GM06990 (cell line): ENCODE measurements around the gene DLG2.

Source experiments
- DNase-seq: peaks from one replicate; pipeline ENCODE4 v3.0.0-alpha.2; 2011; ENCODE audit not compliant: insufficient read length; ENCODE audit errors: extremely low read depth
- H3K27me3 ChIP-seq: replicated peaks from 2 replicates; pipeline ENCODE4 v1.6.0; 2011; ENCODE audit warnings: low read length; ENCODE audit not compliant: control insufficient read depth, insufficient read depth
- H3K36me3 ChIP-seq: 2 replicates; pipeline ENCODE4 v1.5.1; 2011; ENCODE audit warnings: low read length; ENCODE audit not compliant: control insufficient read depth, insufficient read depth
- H3K4me3 ChIP-seq: replicated peaks from 2 replicates; pipeline ENCODE4 v1.5.1; 2011; ENCODE audit warnings: low read depth, mild to moderate bottlenecking, control low read depth, low read length
- CTCF ChIP-seq: IDR thresholded peaks from 2 replicates; pipeline ENCODE4 v1.5.1; 2011; ENCODE audit warnings: low read length, control low read depth, mild to moderate bottlenecking, inconsistent platforms; ENCODE audit not compliant: insufficient read depth, poor library complexity, severe bottlenecking

The DLG2 gene

GRCh38 chr11:84157639-84158038, 1469.5 kb downstream of the DLG2 start:
- no peaks in the 10 kb centered on the region for H3K27me3 ChIP-seq
- H3K36me3 ChIP-seq, result no peaks in the 10 kb centered on the region
- H3K4me3 ChIP-seq, result no peak overlapping the region
- DNase-seq, result no peak
- TF ChIP-seq CTCF, result no peak

GRCh38 chr11:84146826-84147225, 1480.3 kb downstream of the DLG2 start:
- no peak for DNase-seq
- Histone ChIP-seq H3K4me3 (no peak overlapping the region), H3K27me3 (no peaks in the 10 kb centered on the region), H3K36me3 (no peaks in the 10 kb centered on the region)
- TF ChIP-seq CTCF, result no peak

GRCh38 chr11:84145616-84146185, 1481.4 kb downstream of the DLG2 start:
- Histone ChIP-seq H3K36me3 (no peaks in the 10 kb centered on the region), H3K4me3 (no peak overlapping the region), H3K27me3 (no peaks in the 10 kb centered on the region)
- no peak for TF ChIP-seq CTCF
- DNase-seq, result no peak

GRCh38 chr11:84144531-84144930, 1482.6 kb downstream of the DLG2 start:
- no peak overlapping the region for H3K4me3 ChIP-seq
- no peaks in the 10 kb centered on the region for H3K27me3 ChIP-seq
- H3K36me3 ChIP-seq, result no peaks in the 10 kb centered on the region
- no peak for DNase-seq
- TF ChIP-seq CTCF, result no peak

- H3K4me3 ChIP-seq, result no peak overlapping the region
- TF ChIP-seq CTCF, result no peak
- no peaks in the 10 kb centered on the region for H3K27me3 ChIP-seq
- DNase-seq, result no peak
- no peaks in the 10 kb centered on the region for H3K36me3 ChIP-seq
Observed at GRCh38 chr11:84142411-84142810, 1484.7 kb downstream of the DLG2 start.

GRCh38 chr11:84140386-84141169, 1486.6 kb downstream of the DLG2 start:
- DNase-seq, result no peak
- H3K36me3 ChIP-seq, result no peaks in the 10 kb centered on the region
- no peaks in the 10 kb centered on the region for H3K27me3 ChIP-seq
- no peak overlapping the region for H3K4me3 ChIP-seq
- TF ChIP-seq CTCF, result no peak
